H1 (cell line): ENCODE measurements around the gene SLC9A3. TPM values are rescaled to one million over a fixed set of nuclear protein-coding genes. Genes with fewer than 3 reads are reported as not detected.

Source experiments
- CTCF ChIA-PET: fragments of 300-600 bp; sonication (Branson Sonifier 250); formaldehyde crosslinking; loops from one replicate; lab custom pipeline; 2021; ENCODE audit not compliant: partially characterized antibody; lab: Charles Lee
- POLR2A ChIA-PET: fragments of 300-600 bp; sonication (Branson Sonifier 250); formaldehyde crosslinking; loops from one replicate; lab custom pipeline; 2021; ENCODE audit warnings: inconsistent platforms; ENCODE audit not compliant: partially characterized antibody; lab: Charles Lee
- DNase-seq, 2 experiments: peaks; one replicate each; pipeline versions ENCODE4 v3.0.0 to v3.0.0-alpha.2; 2010 to 2022; ENCODE audit warnings: low spot score in 2 of 2, low read depth in 1 of 2, mixed read lengths in 1 of 2
- FAIRE-seq: peaks from 2 replicates; lab custom pipeline; 2011; peaks lifted over from hg19 to GRCh38; lab: Jason Lieb, UNC
- H2AFZ ChIP-seq: 2 replicates; pipeline ENCODE4 v1.8.1; 2012; ENCODE audit warnings: low read length, inconsistent platforms
- H2AK5ac ChIP-seq: 2 replicates; pipeline ENCODE4 v1.6.1; 2013; ENCODE audit warnings: low read depth, low read length
- H2BK120ac ChIP-seq: replicated peaks from 2 replicates; pipeline ENCODE3; 2013; ENCODE audit warnings: low read depth, low read length, inconsistent platforms
- H2BK12ac ChIP-seq: 2 replicates; pipeline ENCODE4 v1.6.1; 2013; ENCODE audit warnings: low read depth, low read length
- H2BK15ac ChIP-seq: 2 replicates; pipeline ENCODE4 v1.6.1; 2013; ENCODE audit warnings: low read length
- H2BK20ac ChIP-seq: 2 replicates; pipeline ENCODE4 v1.6.1; 2013; ENCODE audit warnings: low read length
- H2BK5ac ChIP-seq: 2 replicates; pipeline ENCODE4 v1.6.1; 2013; ENCODE audit warnings: low read depth, low read length
- H3K14ac ChIP-seq: 2 replicates; pipeline ENCODE4 v1.6.1; 2013; ENCODE audit warnings: inconsistent platforms; ENCODE audit not compliant: insufficient read length
- H3K18ac ChIP-seq: 2 replicates; pipeline ENCODE4 v1.6.1; 2013; ENCODE audit warnings: low read length; ENCODE audit errors: extremely low read depth
- H3K23ac ChIP-seq: 2 replicates; pipeline ENCODE4 v1.6.1; 2013; ENCODE audit warnings: inconsistent platforms; ENCODE audit not compliant: insufficient read length
- H3K23me2 ChIP-seq: 2 replicates; pipeline ENCODE4 v1.6.1; 2013; ENCODE audit warnings: low read depth, low read length
- H3K27ac ChIP-seq: 2 replicates; pipeline ENCODE4 v1.6.1; 2011; ENCODE audit warnings: low read depth, low read length, inconsistent platforms
- H3K27me3 ChIP-seq, 4 experiments: replicated peaks in 1 of 4; 1 replicate in 1 of 4; 2 replicates in 3 of 4; pipeline versions ENCODE4 v1.6.1 to v1.8.1; 2011 to 2013; ENCODE audit warnings: low read length in 3 of 4, mild to moderate bottlenecking in 3 of 4, inconsistent platforms in 2 of 4, mixed read lengths in 2 of 4, moderate library complexity in 1 of 4; ENCODE audit not compliant: control insufficient read depth in 3 of 4, insufficient read depth in 3 of 4; ENCODE audit errors: extremely low read depth in 1 of 4
- H3K36me3 ChIP-seq, 4 experiments: 2 replicates each; pipeline versions ENCODE4 v1.6.1 to v1.8.1; 2011 to 2013; ENCODE audit warnings: mild to moderate bottlenecking in 4 of 4, low read length in 3 of 4, moderate library complexity in 2 of 4, control low read depth in 1 of 4, inconsistent platforms in 1 of 4; ENCODE audit not compliant: insufficient read depth in 4 of 4, control insufficient read depth in 2 of 4
- H3K4ac ChIP-seq: replicated peaks from 2 replicates; pipeline ENCODE3; 2013; ENCODE audit warnings: low read length, low read depth, mixed read lengths, inconsistent platforms; ENCODE audit not compliant: insufficient read length
- H3K4me1 ChIP-seq, 4 experiments: replicated peaks in 1 of 4; 1 replicate in 1 of 4; 2 replicates in 3 of 4; pipeline versions ENCODE4 v1.6.1 to v1.8.1; 2011 to 2013; ENCODE audit warnings: low read length in 3 of 4, inconsistent platforms in 2 of 4, mixed read lengths in 1 of 4; ENCODE audit not compliant: insufficient read depth in 4 of 4, control insufficient read depth in 3 of 4
- H3K4me2 ChIP-seq, 2 experiments: 2 replicates each; pipeline versions ENCODE4 v1.6.1 to v1.8.1; 2011 to 2013; ENCODE audit warnings: low read depth in 2 of 2, low read length in 2 of 2, control low read depth in 1 of 2, inconsistent platforms in 1 of 2, mild to moderate bottlenecking in 1 of 2; ENCODE audit not compliant: insufficient read depth in 1 of 2
- H3K4me3 ChIP-seq, 4 experiments: fragments of 200-600, 300-600 bp in 1 of 4; sonication (generic), shearing (Covaris generic), sonication (Bioruptor Twin) in 1 of 4; 2 replicates each; pipeline versions ENCODE4 v1.5.1 to v1.8.1; 2011 to 2016; ENCODE audit warnings: low read length in 4 of 4, low read depth in 3 of 4, control low read depth in 2 of 4, inconsistent platforms in 2 of 4, mild to moderate bottlenecking in 2 of 4, mixed read lengths in 1 of 4, moderate library complexity in 1 of 4; ENCODE audit not compliant: insufficient read depth in 2 of 4; ENCODE audit errors: extremely low read depth in 1 of 4
- H3K56ac ChIP-seq: replicated peaks from 2 replicates; pipeline ENCODE3; 2013; ENCODE audit warnings: low read depth, mild to moderate bottlenecking, mixed read lengths, low read length, inconsistent platforms; ENCODE audit not compliant: insufficient read length
- H3K79me1 ChIP-seq: 2 replicates; pipeline ENCODE4 v1.6.1; 2013; ENCODE audit warnings: low read depth, low read length, control low read depth
- H3K79me2 ChIP-seq, 2 experiments: 2 replicates each; pipeline versions ENCODE4 v1.6.1 to v1.8.1; 2012 to 2013; ENCODE audit warnings: low read length in 2 of 2, mild to moderate bottlenecking in 2 of 2, inconsistent platforms in 1 of 2; ENCODE audit not compliant: insufficient read depth in 2 of 2, control insufficient read depth in 1 of 2
- H3K9ac ChIP-seq, 4 experiments: replicated peaks in 1 of 4; 1 replicate in 1 of 4; 2 replicates in 3 of 4; pipeline versions ENCODE4 v1.6.1 to v1.8.1; 2011 to 2013; ENCODE audit warnings: low read depth in 3 of 4, low read length in 3 of 4, control low read depth in 2 of 4, mild to moderate bottlenecking in 2 of 4, moderate library complexity in 2 of 4, inconsistent platforms in 1 of 4; ENCODE audit errors: extremely low read depth in 1 of 4
- H3K9me3 ChIP-seq, 2 experiments: 2 replicates each; pipeline versions ENCODE4 v1.6.1 to v1.8.1; 2012 to 2013; ENCODE audit warnings: mild to moderate bottlenecking in 2 of 2, moderate library complexity in 2 of 2, control low read depth in 1 of 2, inconsistent platforms in 1 of 2, low read depth in 1 of 2, low read length in 1 of 2, mixed read lengths in 1 of 2; ENCODE audit not compliant: insufficient read depth in 2 of 2
- H4K20me1 ChIP-seq, 2 experiments: replicated peaks in 1 of 2; 2 replicates each; pipeline versions ENCODE3 to v1.8.1; 2011 to 2013; ENCODE audit warnings: inconsistent platforms in 2 of 2, low read length in 2 of 2, mild to moderate bottlenecking in 1 of 2; ENCODE audit not compliant: insufficient read depth in 2 of 2, control insufficient read depth in 1 of 2
- H4K5ac ChIP-seq: 2 replicates; pipeline ENCODE4 v1.6.1; 2013; ENCODE audit warnings: low read length, low read depth, mixed read lengths, inconsistent platforms; ENCODE audit not compliant: insufficient read length
- H4K8ac ChIP-seq: 2 replicates; pipeline ENCODE4 v1.8.0; 2013; ENCODE audit warnings: mild to moderate bottlenecking, moderate library complexity, low read length, inconsistent platforms; ENCODE audit not compliant: insufficient read depth; ENCODE audit errors: extremely low read depth
- H4K91ac ChIP-seq: replicated peaks from 2 replicates; pipeline ENCODE3; 2013; ENCODE audit warnings: low read length, mixed read lengths, inconsistent platforms; ENCODE audit not compliant: insufficient read length
- CHD1 ChIP-seq: IDR thresholded peaks from 2 replicates; pipeline ENCODE4 v1.6.1; 2012; ENCODE audit warnings: low read depth, low read length, improper control_type of control experiment
- JUND ChIP-seq: IDR thresholded peaks from 2 replicates; pipeline ENCODE4 v1.6.1; 2011; ENCODE audit warnings: mild to moderate bottlenecking, improper control_type of control experiment, low read length
- MAFK ChIP-seq: IDR thresholded peaks from 2 replicates; pipeline ENCODE4 v1.6.1; 2012; ENCODE audit warnings: low read depth, mild to moderate bottlenecking, improper control_type of control experiment, low read length
- POU5F1 ChIP-seq: IDR thresholded peaks from 2 replicates; pipeline ENCODE4 v1.6.1; 2011; ENCODE audit warnings: low read depth, mild to moderate bottlenecking, low read length, moderate library complexity
- TCF12 ChIP-seq: IDR thresholded peaks from 2 replicates; pipeline ENCODE4 v1.6.1; 2011; ENCODE audit warnings: low read depth, mild to moderate bottlenecking, low read length
- WGBS, 2 experiments: shearing (Covaris generic) in 1 of 2; methylation state at CpG; one replicate each; pipeline versions ENCODE4 v1.1.6 to v1.1.7; 2013 to 2015; ENCODE audit warnings: low lambda C conversion rate in 2 of 2, mixed read lengths in 2 of 2, inconsistent platforms in 1 of 2, low coverage in 1 of 2, missing lambda C conversion rate in 1 of 2; ENCODE audit not compliant: insufficient replicate concordance in 2 of 2, insufficient coverage in 1 of 2, insufficient read length in 1 of 2; ENCODE audit errors: extremely low coverage in 1 of 2, missing lambda C conversion rate in 1 of 2; 5-methylcytosine and 5-hydroxymethylcytosine counted together
- polyA plus RNA-seq, 7 experiments: library from polyadenylated mRNA; depleted of rRNA in 3 of 7; stranded (reverse) in 5 of 7; unstranded in 2 of 7; fragments of >200 nt in 5 of 7; fragments of 200-250 nt in 2 of 7; gene quantifications; 1 replicate in 5 of 7; 2 replicates in 1 of 7; 4 replicates in 1 of 7; pipeline versions ENCODE4 v1.2.1 to v1.2.3, GENCODE V29; 2011 to 2013; ENCODE audit warnings: missing spikeins in 2 of 7, mixed read lengths in 2 of 7
- total RNA-seq: library from RNA; stranded (reverse); fragmentation: NEBNext Ultra II Directional; extraction: Animal tissue kit (Norgen Biotek cat#: 25700); gene quantifications from 2 replicates; pipeline ENCODE4 v1.2.1, GENCODE V29; 2021
- TF ChIP-seq, protein P1 (sequence below): IDR thresholded peaks from 2 replicates; pipeline ENCODE4 v1.6.1; 2012; ENCODE audit warnings: inconsistent platforms

Gene SLC9A3
- total and polyA plus RNA-seq, 2 of the 8 experiments (the other 6 are each of a cell fraction or from before 2014, with no cell fraction given): 0.95 to 1.0 TPM

DNA sequence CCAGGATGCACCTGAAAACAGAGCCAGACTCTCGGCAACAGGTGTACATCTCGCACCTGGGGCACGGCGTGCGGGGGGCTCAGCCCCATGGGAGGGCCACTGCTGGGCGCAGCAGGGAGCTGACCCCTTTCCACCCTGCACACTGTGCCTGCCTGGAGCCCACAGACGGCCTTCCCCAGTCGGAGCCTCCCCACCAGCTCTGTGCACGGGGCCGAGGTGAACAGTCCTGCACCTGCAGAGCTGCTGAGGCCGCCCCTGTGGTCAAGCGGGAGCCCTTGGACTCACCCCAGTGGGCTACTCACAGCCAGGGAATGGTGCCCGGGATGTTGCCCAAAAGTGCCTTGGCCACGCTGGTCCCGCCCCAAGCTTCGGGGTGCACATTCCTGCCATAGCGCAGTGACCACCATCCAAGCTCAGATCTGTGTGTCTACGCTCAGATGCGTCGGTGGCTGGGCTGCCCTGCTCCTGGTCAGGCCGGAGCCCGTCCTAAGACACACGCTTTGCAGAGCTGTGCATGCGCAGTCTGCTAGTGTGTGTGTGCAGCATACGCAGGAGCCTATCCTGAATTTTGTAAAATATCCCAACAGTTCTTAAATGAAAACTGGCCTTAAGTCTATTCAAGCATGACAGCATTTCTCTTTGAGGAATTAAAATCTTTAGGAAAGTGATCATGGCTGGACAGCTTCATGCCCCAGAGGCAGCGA lies 89.7 kb downstream of the SLC9A3 start:
- H2BK120ac ChIP-seq: no peak overlapping the region
- no peaks in the 10 kb centered on the region for H3K27me3 ChIP-seq
- H3K14ac ChIP-seq: no peak overlapping the region
- ChIA-PET CTCF (interaction anchor here (0.7 to 9.7 kb wide), 16 partner anchors 10 to 162 kb away, joined by 3 to 99 read pairs (median 4); no protein-coding TSS in a partner anchor), POLR2A (interaction anchor here (1.3 kb wide), 1 partner anchor 35 kb away, joined by 3 read pairs; no protein-coding TSS in a partner anchor)
- H4K91ac ChIP-seq: no peak overlapping the region
- no peaks in the 10 kb centered on the region for H3K79me1 ChIP-seq
- H3K9me3 ChIP-seq: no peaks in the 10 kb centered on the region
- H3K23me2 ChIP-seq: no peaks in the 10 kb centered on the region
- H4K20me1 ChIP-seq: peaks cover 0 to 2% of the 10 kb centered on the region in 2 experiments
- H3K36me3 ChIP-seq: no peaks in the 10 kb centered on the region
- no peak overlapping the region for H3K18ac ChIP-seq
- no peak overlapping the region for H3K4ac ChIP-seq
- H2BK15ac ChIP-seq: no peak overlapping the region
- H4K8ac ChIP-seq: no peak overlapping the region; the same call in 1 of the 2 replicates
- H3K4me2 ChIP-seq: no peak overlapping the region
- H3K23ac ChIP-seq: no peak overlapping the region
- no peaks in the 10 kb centered on the region for H3K79me2 ChIP-seq
- FAIRE-seq (no peak), DNase-seq (no peak)
- no peak overlapping the region for H2AK5ac ChIP-seq
- H3K27ac ChIP-seq: no peak overlapping the region
- H3K4me1 ChIP-seq: no peaks in the 10 kb centered on the region; a peak in 1 of 7 replicates
- 80% methylated on average over 24 of the region's 26 CpGs; no CpG with 5 or more reads in 1 of the 2 experiments for WGBS, 2 experiments
- no peak overlapping the region for H3K56ac ChIP-seq
- no peak overlapping the region for H4K5ac ChIP-seq
- H2BK12ac ChIP-seq: no peak overlapping the region
- H3K4me3 ChIP-seq: no peak overlapping the region
- no peak overlapping the region for H3K9ac ChIP-seq
- H2BK5ac ChIP-seq: no peak overlapping the region
- no peak overlapping the region for H2AFZ ChIP-seq
- H2BK20ac ChIP-seq: no peak overlapping the region
- TF ChIP-seq, protein P1, sequence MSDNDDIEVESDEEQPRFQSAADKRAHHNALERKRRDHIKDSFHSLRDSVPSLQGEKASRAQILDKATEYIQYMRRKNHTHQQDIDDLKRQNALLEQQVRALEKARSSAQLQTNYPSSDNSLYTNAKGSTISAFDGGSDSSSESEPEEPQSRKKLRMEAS: no peak
- TF ChIP-seq TCF12: no peak
- TF ChIP-seq JUND: no peak
- no peak for TF ChIP-seq POU5F1
- no peak for TF ChIP-seq CHD1
- no peak for TF ChIP-seq MAFK
